GM12892 (cell line): ENCODE results near the gene CCDC127.
"Not testable (repeated sequence)": the region's sequence is repeated elsewhere in the genome, so short reads cannot be mapped to it uniquely, and the experiment has no call there.

ENCODE experiments used
- POLR2A ChIP-seq: IDR thresholded peaks from 2 replicates; pipeline ENCODE4 v1.6.1; 2011; ENCODE audit warnings: low read depth, low read length, control low read depth
- POLR2AphosphoS5 ChIP-seq: IDR thresholded peaks from 2 replicates; pipeline ENCODE4 v1.6.1; 2011; ENCODE audit warnings: low read depth, low read length, control low read depth
- TAF1 ChIP-seq: IDR thresholded peaks from 2 replicates; pipeline ENCODE4 v1.6.1; 2011; ENCODE audit warnings: low read depth, mild to moderate bottlenecking, control low read depth, low read length, borderline replicate concordance

DNA sequence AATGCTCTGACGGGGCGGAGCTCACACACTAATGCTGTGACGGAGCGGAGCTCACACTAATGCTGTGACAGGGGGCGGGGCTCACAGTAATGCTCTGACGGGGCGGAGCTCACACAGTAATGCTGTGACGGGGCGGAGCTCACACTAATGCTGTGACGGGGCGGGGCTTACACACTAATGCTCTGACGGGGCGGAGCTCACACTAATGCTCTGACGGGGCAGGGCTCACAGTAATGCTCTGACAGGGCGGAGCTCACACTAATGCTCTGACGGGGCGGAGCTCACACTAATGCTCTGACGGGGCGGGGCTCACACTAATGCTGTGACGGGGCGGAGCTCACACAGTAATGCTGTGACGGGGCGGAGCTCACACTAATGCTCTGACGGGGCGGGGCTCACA lies 53.2 kb downstream of the CCDC127 start:
- not testable (repeated sequence) for TF ChIP-seq POLR2A, POLR2AphosphoS5, TAF1
